ENCODE measurements around the gene CYP51A1.

- TF ChIP-seq CTCF (conservative IDR thresholded peaks at IDR 0.05): no peak
- no peak for TF ChIP-seq EZH2 (IDR thresholded peaks at IDR 0.05; ENCODE audit: low read depth)
These were observed 27.0 kb upstream of the CYP51A1 start for GRCh38 chr7:92161271-92161670.
